Keratinocyte (primary cell): ENCODE results near the gene SF3A1.

Experiments used
- EZH2 ChIP-seq: IDR thresholded peaks from one replicate; pipeline ENCODE4 v1.6.1; 2012; ENCODE audit warnings: inconsistent platforms, mild to moderate bottlenecking, low read length, moderate library complexity
- TF ChIP-seq, protein P1 (sequence below), 3 experiments: IDR thresholded peaks in 1 of 3; conservative IDR thresholded peaks in 1 of 3; optimal IDR thresholded peaks in 1 of 3; 2 replicates in 2 of 3; 3 replicates in 1 of 3; pipeline versions ENCODE3 to v1.5.1; 2011; ENCODE audit warnings: low read length in 3 of 3, mild to moderate bottlenecking in 3 of 3, moderate library complexity in 2 of 3, control low read depth in 1 of 3, inconsistent platforms in 1 of 3; ENCODE audit not compliant: insufficient read depth in 2 of 3; ENCODE audit errors: extremely low read depth in 1 of 3

DNA sequence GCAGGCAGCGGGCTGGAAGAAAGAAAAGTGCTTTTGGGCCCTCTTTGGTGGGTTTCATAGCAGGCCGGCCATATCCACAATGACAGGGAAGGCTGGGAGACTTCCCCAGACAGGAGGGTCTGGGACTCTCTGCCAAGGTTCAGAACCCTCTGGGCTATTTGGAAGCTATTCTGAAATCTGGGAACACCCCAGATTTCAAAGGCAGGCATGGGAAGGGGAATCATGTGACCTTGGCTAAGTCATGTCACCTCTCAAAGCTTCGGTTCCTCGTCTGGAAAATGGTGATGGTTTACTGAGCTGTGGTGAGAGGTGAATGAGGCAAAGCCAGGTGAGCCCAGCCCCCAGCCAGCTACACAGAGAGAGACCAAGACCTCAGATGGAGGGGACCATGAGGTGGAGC, 72.0 kb downstream of the SF3A1 start:
- TF ChIP-seq, protein P1, sequence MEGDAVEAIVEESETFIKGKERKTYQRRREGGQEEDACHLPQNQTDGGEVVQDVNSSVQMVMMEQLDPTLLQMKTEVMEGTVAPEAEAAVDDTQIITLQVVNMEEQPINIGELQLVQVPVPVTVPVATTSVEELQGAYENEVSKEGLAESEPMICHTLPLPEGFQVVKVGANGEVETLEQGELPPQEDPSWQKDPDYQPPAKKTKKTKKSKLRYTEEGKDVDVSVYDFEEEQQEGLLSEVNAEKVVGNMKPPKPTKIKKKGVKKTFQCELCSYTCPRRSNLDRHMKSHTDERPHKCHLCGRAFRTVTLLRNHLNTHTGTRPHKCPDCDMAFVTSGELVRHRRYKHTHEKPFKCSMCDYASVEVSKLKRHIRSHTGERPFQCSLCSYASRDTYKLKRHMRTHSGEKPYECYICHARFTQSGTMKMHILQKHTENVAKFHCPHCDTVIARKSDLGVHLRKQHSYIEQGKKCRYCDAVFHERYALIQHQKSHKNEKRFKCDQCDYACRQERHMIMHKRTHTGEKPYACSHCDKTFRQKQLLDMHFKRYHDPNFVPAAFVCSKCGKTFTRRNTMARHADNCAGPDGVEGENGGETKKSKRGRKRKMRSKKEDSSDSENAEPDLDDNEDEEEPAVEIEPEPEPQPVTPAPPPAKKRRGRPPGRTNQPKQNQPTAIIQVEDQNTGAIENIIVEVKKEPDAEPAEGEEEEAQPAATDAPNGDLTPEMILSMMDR (optimal IDR thresholded peaks at IDR 0.05 in 1 of 3, IDR thresholded peaks at IDR 0.05 in 1 of 3, conservative IDR thresholded peaks at IDR 0.05 in 1 of 3; ENCODE audit: extremely low read depth in 1 of 3, insufficient read depth in 2 of 3, low read length in 3 of 3): no peak
- no peak for TF ChIP-seq EZH2
